Measurements from ENCODE around the gene UNG.

Gene UNG

DNA sequence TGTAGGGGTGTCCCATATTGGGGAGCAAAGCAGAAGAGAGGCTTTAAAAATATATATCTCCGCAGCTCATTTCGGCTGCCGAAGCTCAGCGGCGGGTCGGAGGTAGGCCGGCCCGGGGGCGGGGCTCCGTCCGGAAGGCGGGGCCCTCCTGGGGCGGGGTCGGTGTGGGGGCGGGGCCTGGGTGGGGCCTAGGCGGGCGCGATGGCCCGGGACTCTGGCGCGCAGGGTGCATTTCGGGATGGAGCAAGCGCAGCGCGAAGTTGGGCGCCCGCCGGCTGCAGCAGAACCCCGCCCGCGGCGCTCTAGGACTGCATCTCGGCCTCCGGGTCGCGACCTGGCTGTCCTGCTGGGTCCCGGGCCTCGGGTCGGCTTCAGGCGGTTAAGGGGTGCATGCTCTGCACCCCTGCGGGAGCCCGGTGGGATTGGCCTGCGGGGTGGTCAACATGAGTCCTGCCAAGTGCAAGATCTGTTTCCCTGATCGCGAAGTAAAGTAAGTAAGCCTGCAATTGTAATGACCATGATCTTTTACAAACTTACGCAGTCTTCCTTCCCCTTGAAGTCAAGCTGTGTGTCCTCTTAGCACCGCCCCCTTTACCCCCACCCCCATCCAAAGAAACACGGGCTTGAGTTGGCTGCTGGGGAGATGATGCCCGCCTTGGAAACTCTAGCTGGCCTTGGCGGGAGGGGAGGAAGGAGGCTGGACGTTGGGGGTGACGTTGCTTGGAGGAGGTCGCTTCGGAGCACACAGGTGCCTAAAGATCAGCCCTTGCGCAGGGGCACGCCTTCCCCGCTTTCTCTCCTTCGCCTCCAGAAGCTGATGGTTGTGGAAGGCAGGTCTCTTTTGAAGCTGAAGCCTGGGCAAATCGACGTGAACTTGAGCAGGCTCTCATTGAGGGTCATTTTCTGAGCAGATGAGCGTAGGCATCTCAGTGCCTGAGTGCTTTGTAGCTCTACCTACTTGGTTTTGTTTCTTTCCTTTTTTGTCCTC lies 57.3 kb downstream of the UNG start:
- DNase-seq (ENCODE audit: low read depth in 2 of 2) = peak; percentile 39 to 68

DNA sequence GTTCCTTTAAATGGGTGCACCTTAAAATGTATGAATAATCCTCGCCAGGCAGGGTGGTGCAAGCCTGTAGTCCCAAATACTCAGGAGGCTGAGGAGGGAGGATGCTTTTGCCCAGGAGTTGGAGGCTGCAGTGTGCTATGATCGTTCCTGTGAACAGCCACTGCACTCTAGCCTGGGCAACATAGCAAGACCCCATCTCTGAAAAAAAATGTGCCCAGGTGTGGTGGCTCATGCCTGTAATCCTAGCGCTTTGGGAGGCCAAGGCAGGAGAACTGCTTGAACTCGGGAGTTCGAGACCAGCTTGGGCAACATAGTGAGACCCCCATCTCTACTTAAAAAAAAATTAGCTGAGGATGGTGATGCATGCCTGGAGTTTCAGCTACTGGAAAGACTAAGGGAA lies 58.6 kb downstream of the UNG start:
- no peak for DNase-seq (ENCODE audit: low read depth in 2 of 2)

DNA sequence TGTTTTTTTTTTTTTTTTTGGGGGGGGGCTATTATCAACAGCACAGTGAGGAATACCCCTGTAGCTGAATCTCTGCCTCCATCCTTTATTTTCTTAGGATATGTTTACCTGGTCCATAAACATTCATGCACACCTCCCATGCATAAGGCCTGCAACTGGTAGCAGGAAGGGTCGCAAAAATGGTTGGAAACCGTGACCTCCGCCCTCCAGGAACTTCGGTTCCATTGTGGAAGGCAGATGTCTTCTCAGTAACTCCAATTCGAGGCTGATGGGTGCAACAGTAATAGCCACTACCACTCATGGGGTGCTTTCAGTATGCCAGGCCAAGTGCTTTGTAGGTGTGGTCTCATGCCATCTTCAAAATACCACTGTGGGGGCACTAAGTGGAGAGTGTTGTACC lies 59.2 kb downstream of the UNG start:
- no peak for DNase-seq (ENCODE audit: low read depth in 2 of 2)

DNA sequence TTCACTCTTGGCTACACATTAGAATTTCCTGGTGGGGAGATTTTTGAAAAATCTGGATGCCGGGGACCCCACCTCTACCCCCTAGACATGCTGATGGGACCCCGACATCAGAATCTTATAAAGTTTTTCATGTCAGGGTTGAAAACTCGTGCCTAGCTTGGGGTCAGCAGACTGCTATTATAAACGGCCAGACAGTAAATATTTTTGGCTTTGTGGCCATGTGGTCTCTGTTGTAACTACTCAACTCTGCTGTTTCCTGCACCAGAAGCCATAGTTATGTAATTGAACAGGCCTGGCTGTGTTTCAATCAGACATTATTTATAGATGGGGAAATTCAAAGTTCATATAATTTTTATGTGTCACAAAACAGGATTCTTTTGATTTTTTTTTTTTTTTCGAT lies 60.6 kb downstream of the UNG start:
- no peak for DNase-seq (ENCODE audit: low read depth in 2 of 2)

GRCh38 chr12:109160433-109160832 lies 63.0 kb downstream of the UNG start:
- no peak for DNase-seq (ENCODE audit: low read depth in 2 of 2)

Data from stimulated activated CD8-positive, alpha-beta memory T cell treated with anti-CD3 and anti-CD28 coated beads, Interleukin-7, amount 100 ng/mL, for 4 hours (primary cell).